Progenitor cell of endocrine pancreas (in vitro differentiated cells): ENCODE data around the gene TOR3A. TPM values are rescaled to one million over a fixed set of nuclear protein-coding genes. Genes with fewer than 3 reads are reported as not detected.
"Not testable (repeated sequence)": the region's sequence is repeated elsewhere in the genome, so short reads cannot be mapped to it uniquely, and the experiment has no call there.

Experiments used
- DNase-seq: peaks from one replicate; pipeline ENCODE4 v3.0.0; 2021; ENCODE audit warnings: low spot score; ENCODE audit not compliant: unreplicated experiment
- H3K27ac Mint-ChIP-seq: 2 replicates; pipeline ENCODE4 v1.8.0; 2021; ENCODE audit warnings: mild to moderate bottlenecking, moderate library complexity, mixed read lengths
- H3K27me3 Mint-ChIP-seq: 2 replicates; pipeline ENCODE4 v1.8.0; 2021; ENCODE audit warnings: mixed read lengths
- H3K36me3 Mint-ChIP-seq: 2 replicates; pipeline ENCODE4 v1.8.0; 2022; ENCODE audit warnings: mixed read lengths; ENCODE audit not compliant: insufficient read depth
- H3K4me1 Mint-ChIP-seq: 2 replicates; pipeline ENCODE4 v1.8.0; 2021; ENCODE audit warnings: low read depth, mixed read lengths
- H3K4me3 Mint-ChIP-seq: 2 replicates; pipeline ENCODE4 v1.8.0; 2021; ENCODE audit warnings: low read depth, mild to moderate bottlenecking, moderate library complexity, mixed read lengths
- H3K9me3 Mint-ChIP-seq: 2 replicates; pipeline ENCODE4 v1.8.0; 2021; ENCODE audit warnings: low read depth, mixed read lengths
- CTCF ChIP-seq: fragments of 200-600 bp; sonication (generic); IDR thresholded peaks from one replicate; pipeline ENCODE4 v1.5.0; 2021; ENCODE audit warnings: antibody characterized with exemption, mild to moderate bottlenecking; ENCODE audit not compliant: unreplicated experiment
- long read RNA-seq: library from polyadenylated mRNA; unstranded; transcript quantifications from one replicate; pipeline ENCODE4 v2.0.0, GENCODE V29; 2020
- total RNA-seq: library from RNA; stranded (reverse); gene quantifications from 2 replicates; pipeline ENCODE4 v1.2.1, GENCODE V29; 2021

Gene TOR3A
- total RNA-seq, result 27.4 and 27.9 TPM in 2 replicates
- long read RNA-seq, transcript TOR3A-203 (6 exons, 2,724 nt), result major isoform, 16 of 43 reads
- long read RNA-seq, partial matches to known transcripts, result 23 of 43 reads
- long read RNA-seq, other reads (novel, unspliced or antisense), result 4 of 43 reads

GRCh38 chr1:179081687-179082332, at the start of gene TOR3A:
TOR3A (plus strand) TSS chr1:179082070; CDS start chr1:179082129, 59 bp downstream.
- DNase-seq, result peak; percentile 81
- no peak for TF ChIP-seq CTCF
- Mint-ChIP-seq H3K36me3 (peaks cover 1% of the 10 kb centered on the region), H3K4me1 (peaks cover 10% of the 10 kb centered on the region), H3K4me3 (peak within 1 kb of the TSS; percentile 89), H3K27me3 (no peaks in the 10 kb centered on the region), H3K27ac (peak within 1 kb of the TSS; percentile 94), H3K9me3 (no peaks in the 10 kb centered on the region)

GRCh38 chr1:179034720-179035119, 47.1 kb upstream of the TOR3A start:
- TF ChIP-seq CTCF, result no peak
- no peak overlapping the region for H3K4me3 Mint-ChIP-seq
- DNase-seq, result no peak
- no peaks in the 10 kb centered on the region for H3K9me3 Mint-ChIP-seq
- H3K27ac Mint-ChIP-seq, result no peak overlapping the region
- peaks cover 1% of the 10 kb centered on the region for H3K36me3 Mint-ChIP-seq
- H3K4me1 Mint-ChIP-seq, result peaks cover 29% of the 10 kb centered on the region
- H3K27me3 Mint-ChIP-seq, result no peaks in the 10 kb centered on the region

- no peak overlapping the region for H3K27ac Mint-ChIP-seq
These were observed 44.9 kb upstream of the TOR3A start for GRCh38 chr1:179036844-179037465.

GRCh38 chr1:179038528-179039281, 43.2 kb upstream of the TOR3A start:
- Mint-ChIP-seq H3K4me1 (peaks cover 11% of the 10 kb centered on the region), H3K36me3 (peaks cover 6% of the 10 kb centered on the region), H3K27ac (no peak overlapping the region), H3K9me3 (no peaks in the 10 kb centered on the region), H3K27me3 (no peaks in the 10 kb centered on the region), H3K4me3 (no peak overlapping the region)
- TF ChIP-seq CTCF, result no peak
- no peak for DNase-seq

More at GRCh38 chr1:179036844-179037465, 44.9 kb upstream of the TOR3A start:
- DNase-seq, result no peak
- H3K4me3 Mint-ChIP-seq, result no peak overlapping the region
- TF ChIP-seq CTCF, result no peak
- H3K36me3 Mint-ChIP-seq, result peaks cover 4% of the 10 kb centered on the region
- H3K4me1 Mint-ChIP-seq, result peaks cover 14% of the 10 kb centered on the region
- no peaks in the 10 kb centered on the region for H3K9me3 Mint-ChIP-seq
- no peaks in the 10 kb centered on the region for H3K27me3 Mint-ChIP-seq

GRCh38 chr1:179039502-179040174, 42.2 kb upstream of the TOR3A start:
- DNase-seq, H3K4me3 Mint-ChIP-seq, H3K9me3 Mint-ChIP-seq, H3K36me3 Mint-ChIP-seq, H3K27me3 Mint-ChIP-seq: not testable (repeated sequence)
- peak overlapping the region; percentile 53 for H3K27ac Mint-ChIP-seq
- peaks cover 11% of the 10 kb centered on the region for H3K4me1 Mint-ChIP-seq

GRCh38 chr1:179040175-179040551, 41.7 kb upstream of the TOR3A start:
- H3K27ac Mint-ChIP-seq, H3K27me3 Mint-ChIP-seq, DNase-seq, H3K4me3 Mint-ChIP-seq, H3K36me3 Mint-ChIP-seq, H3K9me3 Mint-ChIP-seq: not testable (repeated sequence)
- H3K4me1 Mint-ChIP-seq, result peaks cover 11% of the 10 kb centered on the region
